GM21367 (cell line): ENCODE measurements around the gene MATR3.
"Not testable (repeated sequence)": the region's sequence is repeated elsewhere in the genome, so short reads cannot be mapped to it uniquely, and the experiment has no call there.

Experiments used
- ATAC-seq: cut with Tn5 transposase; IDR thresholded peaks from one replicate; pipeline ENCODE4 v1.9.1; 2021; ENCODE audit not compliant: unreplicated experiment

The MATR3 gene

DNA sequence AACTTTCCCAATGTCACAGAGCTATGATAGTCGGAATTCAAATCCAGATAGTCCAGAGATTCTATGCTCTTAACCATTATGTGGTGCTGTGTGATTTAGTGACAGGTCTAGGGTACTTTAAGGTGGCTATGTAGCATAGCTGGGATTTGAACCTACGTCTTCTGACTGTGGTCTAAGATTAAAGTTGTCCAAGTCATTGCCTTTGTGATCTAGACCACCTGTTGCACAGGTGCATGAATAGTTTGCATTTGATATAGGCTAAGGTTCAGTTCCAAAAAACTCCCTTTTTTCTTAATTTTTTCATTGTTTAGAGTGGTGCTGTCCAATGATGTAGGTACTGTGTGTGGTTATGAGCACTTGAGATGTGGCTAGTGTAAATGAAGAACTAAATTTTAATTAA is 50.6 kb downstream of the MATR3 start:
- no peak for ATAC-seq

DNA sequence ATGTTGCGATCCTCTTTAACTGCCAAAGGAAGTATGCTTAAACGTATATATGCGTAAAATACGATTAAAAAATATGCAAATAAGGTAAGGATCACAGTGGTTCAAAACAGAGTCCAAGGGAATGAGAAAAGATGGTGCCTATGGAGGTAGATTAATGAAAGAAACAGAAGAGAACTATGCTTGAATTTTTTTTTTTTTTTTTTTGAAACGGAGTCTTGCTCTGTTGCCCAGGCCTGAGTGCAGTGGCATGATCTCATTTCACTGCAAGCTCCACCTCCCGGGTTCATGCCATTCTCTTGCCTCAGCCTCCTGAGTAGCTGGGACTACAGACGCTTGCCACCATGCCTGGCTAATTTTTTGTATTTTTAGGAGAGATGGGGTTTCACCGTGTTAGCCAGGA is 51.9 kb downstream of the MATR3 start:
- not testable (repeated sequence) for ATAC-seq

DNA sequence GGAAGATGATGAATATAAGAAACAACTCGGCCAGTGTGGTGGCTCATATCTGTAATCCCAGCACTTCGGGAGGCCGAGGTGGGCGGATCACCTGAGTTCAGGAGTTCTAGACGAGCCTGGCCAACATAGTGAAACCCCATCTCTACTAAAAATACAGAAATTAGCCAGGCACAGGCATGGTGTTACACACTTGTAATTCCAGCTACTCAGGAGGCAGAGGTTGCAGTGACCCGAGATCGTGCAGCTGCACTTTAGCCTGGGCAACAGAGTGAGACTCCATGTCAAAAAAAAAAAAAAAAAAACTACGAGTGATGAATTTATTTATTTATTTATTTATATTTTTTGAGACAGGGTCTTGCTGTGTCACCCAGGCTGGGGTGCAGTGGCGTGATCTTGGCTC is 54.3 kb downstream of the MATR3 start:
- not testable (repeated sequence) for ATAC-seq

DNA sequence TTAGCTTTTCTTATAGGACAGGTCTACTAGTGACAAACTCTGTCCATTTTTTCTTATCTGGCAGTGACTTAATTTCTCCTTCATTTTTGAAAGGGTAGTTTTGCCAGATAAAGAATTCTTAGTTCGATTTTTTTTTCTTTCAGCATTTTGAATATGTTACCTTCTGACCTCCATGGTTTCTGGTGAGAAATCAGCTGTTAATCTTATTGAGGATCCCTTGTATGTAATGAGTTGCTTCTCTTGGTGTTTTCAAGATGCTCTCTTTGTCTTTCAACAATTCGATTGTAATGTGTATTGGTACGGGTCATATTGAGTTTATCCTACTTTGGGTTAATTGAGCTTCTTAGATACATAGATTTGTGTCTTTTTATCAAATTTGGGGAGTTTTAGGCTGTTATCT is 60.6 kb downstream of the MATR3 start:
- no peak for ATAC-seq

DNA sequence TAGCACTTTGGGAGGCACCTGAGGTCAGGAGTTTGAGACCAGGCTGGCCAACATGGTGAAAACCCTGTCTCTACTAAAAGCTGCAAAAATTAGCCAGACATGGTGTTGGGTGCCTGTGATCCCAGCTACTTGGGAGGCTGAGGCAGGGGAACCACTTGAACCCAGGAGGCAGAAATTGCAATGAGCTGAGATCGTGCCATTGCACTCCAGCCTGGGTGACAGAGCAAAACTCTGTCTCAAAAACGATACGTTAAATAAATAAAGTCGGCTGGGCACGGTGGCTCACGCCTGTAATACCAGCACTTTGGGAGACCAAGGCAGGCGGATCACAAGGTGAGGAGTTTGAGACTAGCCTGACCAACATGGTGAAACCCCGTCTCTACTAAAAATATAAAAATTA is 62.4 kb downstream of the MATR3 start:
- ATAC-seq, result not testable (repeated sequence)

DNA sequence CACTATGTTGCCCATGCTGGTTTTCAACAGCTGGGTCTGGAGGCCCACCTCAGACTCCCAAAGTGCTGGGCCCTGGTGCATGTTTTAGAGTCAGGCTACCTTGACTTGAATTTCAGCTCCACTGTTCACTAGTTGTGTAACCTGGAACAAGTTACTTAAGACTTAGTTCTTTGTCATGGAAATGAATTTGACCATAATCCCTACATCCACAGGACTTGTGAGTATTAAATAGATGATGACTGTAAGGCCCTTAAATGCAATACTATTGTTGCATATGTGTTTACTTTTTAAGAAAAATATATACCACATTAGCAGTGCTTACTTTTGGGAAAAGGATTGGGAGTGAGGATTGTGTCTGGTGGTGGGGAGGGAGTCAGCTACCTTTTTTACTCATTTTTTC is 64.5 kb downstream of the MATR3 start:
- no peak for ATAC-seq

DNA sequence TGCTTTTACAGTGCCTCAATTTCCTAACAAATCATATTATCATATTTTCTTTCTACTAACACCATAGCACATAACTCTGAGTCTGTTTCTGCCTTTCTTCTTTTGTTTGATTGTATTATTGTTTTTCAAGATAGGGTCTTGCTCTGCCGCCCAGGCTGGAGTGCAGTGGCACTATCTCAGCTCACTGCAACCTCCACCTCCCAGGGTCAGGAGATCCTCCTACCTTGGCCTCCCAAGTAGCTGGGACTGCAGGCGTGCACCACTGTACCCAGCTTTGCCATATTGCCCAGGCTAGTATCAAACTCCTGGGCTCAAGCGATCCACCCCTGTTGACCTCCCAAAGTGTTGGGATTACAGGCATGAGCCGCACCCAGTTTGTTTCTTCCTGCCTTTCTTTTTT is 66.8 kb downstream of the MATR3 start:
- no peak for ATAC-seq

DNA sequence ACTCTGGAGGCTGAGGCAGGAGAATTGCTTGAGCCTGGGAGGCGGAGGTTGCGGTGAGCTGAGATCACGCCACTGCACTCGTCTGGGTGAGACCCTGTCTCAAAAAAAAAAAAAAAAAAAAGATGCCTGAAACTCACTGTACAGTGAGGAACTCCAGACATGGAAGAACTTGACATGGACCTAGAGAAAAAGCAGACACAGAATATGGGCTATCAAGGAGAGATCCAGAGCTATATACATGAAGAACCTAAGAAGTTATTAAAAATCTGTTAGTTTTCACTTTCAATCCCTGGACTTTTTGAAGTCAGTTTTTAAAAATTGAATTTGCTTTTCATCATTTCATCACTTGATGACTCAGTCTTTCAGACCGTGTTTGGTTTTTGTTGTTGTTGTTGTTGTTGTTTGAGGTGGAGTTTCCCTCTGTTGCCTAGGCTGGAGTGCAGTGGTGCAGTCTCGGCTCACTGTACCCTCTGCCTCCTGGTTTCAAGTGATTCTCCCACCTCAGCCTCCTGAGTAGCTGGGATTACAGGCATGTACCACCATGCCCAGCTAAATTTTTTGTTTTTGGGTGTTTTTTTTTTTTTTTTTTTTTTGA is 68.4 kb downstream of the MATR3 start:
- no peak for ATAC-seq

DNA sequence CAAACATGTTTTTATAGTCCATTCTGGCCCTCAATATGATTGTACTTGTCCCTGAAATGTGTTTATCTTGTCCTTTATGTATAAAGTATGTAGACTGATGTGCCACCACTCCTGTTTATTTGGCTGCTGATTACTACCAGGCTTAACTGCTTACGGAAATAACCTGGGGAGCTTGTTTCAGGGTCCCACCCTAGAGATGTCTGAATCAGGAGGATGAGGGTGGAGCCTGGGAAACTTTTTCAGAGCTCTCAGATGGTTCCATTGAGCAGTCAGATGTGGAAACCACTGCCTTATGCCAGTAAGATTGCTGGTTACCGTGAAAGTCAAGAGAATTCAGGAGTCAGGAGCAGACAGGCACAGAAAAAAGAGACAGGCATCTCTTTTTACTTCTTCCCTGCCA is 70.4 kb downstream of the MATR3 start:
- no peak for ATAC-seq

DNA sequence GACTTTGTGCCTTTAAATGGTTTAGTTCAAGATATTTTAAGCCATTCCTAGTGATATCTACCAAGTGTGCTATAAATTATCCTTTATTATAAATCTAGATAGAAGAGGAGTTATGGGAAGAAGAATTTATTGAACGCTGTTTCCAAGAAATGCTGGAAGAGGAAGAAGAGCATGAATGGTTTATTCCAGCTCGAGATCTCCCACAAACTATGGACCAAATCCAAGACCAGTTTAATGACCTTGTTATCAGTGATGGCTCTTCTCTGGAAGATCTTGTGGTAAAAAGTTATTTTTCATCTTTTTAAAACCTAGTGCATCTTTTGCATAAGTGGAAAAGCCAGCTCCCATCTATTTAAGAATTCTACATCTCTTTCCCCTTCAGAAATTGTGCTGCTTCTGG is 70.9 kb downstream of the MATR3 start:
- ATAC-seq, result no peak

DNA sequence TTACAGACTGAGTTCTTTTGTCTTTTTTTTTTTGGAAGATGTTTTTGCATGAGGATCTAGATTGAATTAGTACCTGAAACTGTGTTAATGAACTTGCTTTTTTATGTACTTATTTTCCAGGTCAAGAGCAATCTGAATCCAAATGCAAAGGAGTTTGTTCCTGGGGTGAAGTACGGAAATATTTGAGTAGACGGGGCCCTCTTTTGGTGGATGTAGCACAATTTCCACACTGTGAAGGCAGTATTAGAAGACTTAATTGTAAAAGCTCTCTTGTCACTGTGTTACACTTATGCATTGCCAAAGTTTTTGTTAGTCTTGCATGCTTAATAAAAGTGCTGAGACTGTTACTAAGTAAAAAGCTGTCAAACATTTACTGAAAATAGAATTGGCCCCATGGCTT is 75.1 kb downstream of the MATR3 start:
- ATAC-seq, result no peak

DNA sequence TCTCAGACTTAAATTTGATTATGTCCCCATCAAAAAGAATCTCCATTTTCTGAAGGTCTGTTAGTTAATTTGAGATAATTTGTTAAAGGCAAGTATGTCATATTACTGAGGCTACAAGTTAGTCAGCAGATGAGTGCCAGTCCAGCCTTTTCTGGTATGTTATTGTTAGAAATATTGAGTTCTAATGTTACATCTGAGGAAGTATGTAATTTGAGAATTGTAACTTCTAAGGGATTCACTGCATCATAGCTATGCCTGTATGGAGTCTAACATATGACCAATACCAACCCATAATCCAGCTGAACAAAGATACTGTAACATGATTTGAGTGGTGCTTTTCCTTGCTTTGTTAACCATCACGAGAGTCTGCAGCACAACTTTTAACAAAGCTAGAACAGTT is 75.6 kb downstream of the MATR3 start:
- no peak for ATAC-seq

DNA sequence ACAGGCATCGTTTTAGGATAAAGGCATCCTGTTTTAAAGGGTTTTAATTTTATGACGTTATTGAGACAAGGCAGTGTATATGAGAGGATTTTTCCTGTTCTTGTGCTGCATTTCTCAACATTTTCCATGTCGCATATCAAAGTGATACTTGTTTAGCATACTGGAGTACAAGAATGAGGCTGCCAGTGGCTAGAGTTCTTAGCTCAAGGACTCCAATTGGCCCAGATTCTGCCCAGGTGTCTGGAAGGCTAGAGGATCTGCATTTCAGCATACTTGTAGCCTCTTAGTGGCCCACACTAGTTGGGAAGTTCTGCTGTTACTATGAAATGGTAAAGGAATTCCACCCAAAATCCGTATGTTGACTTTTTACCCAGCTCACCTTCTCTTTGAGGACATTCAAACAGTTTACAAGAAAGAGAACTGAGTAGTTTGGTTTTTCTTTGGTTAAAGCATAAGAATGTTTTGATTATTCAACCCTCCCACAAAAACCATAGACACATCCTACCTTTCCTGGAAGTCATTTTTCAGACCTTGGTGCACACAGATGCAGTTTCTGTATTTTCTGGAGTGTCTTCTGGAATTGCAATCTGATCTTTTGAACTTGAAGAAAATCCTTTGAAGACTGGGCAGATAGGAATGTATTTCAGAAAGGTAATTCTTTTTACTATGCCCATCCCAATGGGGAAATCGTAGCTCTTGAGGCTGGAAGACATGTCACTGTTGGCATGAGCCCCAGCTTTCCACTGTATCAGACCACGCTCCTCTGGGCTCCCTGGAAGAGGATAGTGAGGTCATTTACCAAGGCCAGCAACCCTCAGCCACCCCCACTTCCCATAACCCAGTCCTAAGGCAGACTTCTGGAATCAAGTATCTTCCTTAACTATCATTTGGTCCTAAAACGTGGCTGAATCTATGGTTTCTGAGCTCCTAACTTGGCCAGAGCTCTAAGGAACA is 78.2 kb downstream of the MATR3 start:
- no peak for ATAC-seq

DNA sequence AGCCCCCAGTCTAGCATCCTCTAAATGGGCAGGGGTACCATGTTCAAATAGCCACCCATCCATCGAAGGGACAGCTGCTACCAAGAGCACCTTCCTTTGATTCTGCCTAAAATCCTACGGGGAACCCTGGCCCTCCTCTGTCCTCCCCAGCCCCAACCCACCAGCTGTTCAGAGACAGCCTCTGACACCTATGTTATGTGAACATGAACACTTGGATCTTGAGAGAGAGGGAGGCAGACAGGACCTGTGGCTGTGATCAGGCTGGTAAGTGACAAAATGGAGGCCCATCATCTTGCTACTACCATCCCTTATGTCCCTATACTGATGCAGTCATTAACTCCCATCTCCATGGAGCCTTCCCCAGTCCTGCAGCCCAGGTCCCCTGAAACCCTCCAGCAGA is 81.4 kb downstream of the MATR3 start:
- ATAC-seq, result no peak

DNA sequence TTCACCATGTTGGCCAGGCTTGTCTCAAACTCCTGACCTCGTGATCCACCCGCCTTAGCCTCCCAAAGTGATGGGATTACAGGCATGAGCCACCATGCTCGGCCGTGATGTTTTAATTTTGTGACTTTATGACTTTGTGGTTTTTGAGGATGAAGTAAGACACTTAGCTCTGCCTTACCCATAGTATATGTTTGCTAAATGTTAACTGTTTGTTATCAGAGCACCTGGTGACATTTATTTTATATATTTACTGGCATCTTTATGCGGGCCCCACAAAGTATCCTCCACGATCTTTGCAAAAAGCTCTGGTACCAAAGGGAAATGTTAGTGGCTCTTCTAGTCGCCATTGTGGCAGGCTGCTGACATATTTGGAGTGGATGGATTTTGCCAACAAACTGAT is 82.8 kb downstream of the MATR3 start:
- ATAC-seq, result no peak

DNA sequence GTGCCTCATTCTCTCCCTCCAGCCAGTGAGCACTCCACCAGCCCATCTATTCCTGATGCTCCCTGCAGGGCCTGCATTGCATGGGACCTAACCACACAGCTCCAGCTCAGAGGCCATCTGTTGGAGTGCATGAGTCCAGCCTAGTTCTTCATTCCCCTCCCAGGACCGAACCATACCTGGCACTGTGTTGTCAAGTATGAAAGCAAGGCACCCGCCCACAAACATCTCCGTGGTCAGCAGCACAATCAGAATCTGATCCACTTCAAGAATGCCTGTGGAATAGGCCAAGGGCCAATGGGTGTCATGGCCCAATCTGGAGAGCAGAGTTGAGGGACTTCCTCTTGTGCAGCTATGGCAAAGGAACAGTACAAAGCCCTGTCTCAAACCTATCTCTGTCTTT is 83.7 kb downstream of the MATR3 start:
- ATAC-seq, result no peak

DNA sequence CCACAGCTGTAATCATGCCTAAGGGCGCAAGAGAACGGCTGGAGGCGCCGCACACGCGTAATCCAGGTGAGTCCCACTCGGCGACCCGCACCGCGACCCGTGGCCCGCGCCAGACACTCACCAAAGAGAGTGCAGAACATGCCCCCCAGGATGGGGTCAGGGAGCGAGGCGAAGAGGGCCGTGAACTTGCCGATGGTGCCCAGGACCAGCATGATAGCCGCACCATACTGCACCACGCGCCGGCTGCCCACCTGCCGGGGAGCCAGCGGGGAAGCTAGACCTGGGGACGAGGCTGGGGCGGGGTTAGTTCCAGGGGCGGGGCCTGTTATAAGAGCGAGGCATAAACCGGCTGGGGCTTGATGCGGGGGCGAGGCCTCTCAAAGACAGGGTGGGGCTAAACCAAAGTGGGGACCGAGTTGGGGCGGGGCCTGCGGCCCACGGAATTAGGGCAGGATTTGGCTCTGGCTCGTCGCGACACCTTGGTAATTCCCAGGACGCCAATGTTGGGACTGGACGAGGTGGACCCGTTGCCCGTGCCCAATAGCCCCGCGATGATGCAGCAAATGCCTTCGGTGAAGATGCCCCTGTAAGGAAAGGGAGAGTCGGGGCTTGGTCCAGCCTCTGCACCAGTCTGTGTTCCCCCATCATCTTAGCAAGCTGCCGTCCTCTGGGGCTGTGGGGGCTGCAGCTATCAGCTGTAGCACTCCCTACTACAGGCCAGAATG is 84.7 kb downstream of the MATR3 start:
- no peak for ATAC-seq

DNA sequence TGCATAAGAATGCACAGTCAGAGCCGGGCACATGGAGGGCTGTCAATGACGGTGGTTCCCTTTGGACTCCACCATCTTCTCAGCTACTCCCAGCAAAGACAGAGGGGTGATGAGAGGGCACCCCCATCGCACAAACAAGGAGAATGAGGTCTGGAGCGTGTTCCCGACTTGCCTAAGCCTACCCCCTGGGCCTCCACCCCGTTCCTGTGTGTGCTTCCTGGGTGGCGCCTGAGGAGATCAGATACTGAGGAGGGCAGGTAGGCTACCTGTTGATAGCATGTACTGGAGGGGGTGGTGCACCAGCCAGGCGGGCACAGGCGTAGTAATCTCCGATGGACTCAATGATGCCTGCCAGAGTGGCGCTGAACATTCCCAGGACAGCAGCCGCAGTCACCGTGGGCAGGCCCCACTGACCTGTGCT is 85.4 kb downstream of the MATR3 start:
- ATAC-seq, result no peak

DNA sequence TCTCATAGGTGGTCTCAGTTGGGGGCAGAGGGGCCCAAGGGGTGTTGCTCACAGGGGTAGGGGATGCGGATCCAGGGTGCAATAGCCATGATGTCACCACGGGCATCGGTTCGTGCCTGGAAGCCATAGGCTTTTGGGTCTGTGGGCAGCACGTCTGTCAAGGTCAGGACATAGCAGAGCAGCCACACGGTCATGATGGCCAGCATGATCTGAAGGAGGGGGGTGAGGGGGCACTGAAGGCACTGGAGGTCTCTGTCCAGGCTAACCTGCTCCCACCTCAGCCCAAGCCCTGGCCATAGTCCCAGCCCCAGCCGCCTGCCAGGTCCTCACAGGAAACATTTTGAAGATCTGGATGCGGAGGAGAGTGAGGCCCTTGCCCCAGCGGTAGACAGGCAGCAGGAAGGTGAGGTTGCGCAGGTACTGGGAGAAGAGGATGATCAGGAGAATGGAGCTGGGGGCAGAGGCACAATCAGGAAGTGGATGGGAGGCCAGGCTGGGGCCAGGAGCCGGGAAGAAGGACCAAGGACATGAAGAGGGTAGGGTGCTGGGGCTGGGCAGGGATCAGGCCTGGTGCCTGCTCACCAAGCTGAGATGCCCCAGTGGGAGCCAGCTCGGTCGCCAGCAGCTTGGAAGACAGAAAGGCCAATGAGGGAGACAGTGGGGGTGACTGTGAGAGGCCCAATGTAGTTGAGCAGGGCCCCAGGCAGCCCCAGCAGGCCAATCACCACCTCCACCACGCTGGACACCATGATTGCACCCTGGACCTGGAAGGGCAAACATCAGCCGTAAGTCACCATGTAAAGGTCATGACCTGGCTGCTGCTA is 86.3 kb downstream of the MATR3 start:
- ATAC-seq, result no peak
